GM21723 (cell line): ENCODE results near the gene CISH.
A peak's percentile ranks its signal among the peaks of the same experiment; 100 is the strongest.

ENCODE experiments used
- ATAC-seq: cut with Tn5 transposase; IDR thresholded peaks from one replicate; pipeline ENCODE4 v1.9.1; 2021; ENCODE audit warnings: mild to moderate bottlenecking, moderate library complexity; ENCODE audit not compliant: unreplicated experiment

CISH gene

DNA sequence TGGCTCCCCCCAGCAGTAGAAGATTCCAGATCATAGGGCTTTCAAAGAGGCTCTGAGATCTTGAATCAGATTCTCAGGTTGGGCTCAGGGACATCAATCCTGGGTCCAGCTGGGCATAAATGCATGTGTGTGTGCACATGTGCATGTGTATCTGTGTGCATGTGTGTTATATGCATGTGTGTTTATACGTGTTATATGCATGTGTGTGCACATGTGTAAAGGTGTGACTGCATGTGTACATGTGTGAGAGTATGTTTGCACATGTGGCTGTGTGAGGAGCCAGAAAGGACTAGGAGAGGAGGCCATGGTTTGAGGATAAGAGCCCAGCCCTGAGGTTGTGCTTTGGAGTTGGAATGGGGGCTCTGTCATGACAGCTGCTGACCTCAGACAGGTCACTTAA lies 3.6 kb upstream of the CISH start:
- ATAC-seq = no peak

DNA sequence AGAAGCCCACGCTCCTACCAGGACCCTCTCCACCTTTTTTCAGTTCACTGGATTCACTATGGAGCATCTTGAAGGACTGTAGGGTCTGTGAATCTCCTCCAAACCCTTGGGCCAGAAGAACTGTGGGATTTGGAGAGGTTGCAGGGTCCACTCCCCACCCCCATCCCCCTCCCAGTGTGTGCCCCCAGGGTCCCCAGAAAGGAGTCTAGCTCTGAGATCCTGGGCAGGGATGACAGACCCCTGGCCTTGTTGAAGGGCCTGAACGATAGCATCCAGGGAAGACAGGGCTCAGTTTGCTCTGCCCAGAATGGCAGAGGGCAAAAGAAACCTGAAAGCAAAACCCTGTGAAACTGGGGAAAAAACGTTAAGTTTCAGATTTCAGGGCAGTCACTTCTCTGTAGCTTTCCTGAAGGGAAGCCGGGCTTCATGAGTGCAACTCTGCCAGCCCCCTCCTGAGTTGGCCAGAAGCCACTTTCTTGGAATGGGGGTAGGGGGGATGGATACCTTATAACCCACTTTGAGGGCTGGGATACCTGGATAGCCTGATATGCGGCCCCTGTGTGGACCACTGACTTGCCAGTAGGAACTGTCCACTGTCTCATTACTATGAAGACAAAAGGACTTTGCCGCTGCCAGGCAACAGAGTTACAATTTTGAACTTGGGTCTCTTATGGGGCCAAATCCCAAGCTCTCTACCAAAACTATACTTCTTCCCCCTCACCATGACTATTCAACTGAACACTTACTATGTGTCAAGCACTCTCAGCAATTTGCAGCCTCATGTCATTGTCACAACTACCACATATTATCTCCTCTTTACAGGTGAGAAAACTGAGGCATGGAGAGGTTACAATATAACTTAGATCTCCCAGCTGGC lies 1.6 kb upstream of the CISH start:
- no peak for ATAC-seq

DNA sequence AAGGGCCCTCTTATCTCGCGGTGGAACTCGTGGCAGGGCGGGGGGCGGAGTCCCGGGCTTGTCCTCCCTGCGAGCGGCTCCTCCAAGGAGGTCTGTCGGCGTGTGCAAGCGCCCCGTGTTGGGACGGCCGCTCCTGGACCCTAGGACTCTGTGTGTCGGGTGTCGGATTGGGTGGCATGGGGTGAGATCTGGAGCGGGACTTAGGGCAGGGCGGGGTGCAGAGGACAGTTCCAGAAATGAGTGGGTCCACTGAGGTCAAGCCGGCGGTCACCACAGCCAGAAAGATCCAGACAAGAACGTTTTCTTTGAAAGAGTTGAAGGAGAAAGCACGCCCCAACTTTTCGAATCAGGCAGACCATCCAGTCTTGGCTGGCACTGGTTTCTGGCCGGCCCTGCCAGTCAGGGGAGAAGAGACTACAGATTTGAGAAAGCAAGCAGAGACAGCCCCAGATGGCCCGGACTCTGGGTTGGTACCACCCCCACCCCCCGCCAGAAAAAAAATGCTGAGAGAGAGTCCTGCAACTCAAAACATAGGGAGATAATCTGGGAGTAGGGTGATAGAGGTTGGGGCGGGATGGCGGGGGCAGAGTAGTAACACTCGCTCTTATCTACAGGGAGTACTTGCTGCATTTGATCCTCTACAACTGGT lies 784 bp upstream of the CISH start:
- ATAC-seq = peak; percentile 8

DNA sequence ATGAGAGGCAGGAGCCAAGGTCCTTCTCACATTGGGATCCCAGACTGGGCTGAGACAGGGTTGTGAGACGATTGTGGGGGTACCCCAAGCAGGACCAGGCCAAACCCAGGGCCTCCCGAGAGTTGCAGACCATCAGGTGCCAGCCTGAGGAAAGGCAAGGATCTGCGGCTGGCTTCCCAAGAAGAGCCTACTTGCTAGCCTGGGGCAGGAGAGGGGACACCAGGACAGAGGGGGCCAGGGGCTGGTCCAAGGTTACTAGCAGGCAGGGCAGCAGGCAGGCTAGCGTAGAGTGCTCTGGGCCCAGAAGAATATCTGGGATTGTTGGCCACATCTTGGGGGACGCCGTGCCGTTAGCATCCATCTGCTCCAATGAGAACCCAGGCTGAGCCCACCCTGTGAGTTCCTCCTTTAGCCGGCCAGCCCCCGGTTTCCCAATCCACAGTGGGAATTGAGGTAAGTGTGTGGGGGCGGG lies 546 bp downstream of the CISH start:
- no peak for ATAC-seq

DNA sequence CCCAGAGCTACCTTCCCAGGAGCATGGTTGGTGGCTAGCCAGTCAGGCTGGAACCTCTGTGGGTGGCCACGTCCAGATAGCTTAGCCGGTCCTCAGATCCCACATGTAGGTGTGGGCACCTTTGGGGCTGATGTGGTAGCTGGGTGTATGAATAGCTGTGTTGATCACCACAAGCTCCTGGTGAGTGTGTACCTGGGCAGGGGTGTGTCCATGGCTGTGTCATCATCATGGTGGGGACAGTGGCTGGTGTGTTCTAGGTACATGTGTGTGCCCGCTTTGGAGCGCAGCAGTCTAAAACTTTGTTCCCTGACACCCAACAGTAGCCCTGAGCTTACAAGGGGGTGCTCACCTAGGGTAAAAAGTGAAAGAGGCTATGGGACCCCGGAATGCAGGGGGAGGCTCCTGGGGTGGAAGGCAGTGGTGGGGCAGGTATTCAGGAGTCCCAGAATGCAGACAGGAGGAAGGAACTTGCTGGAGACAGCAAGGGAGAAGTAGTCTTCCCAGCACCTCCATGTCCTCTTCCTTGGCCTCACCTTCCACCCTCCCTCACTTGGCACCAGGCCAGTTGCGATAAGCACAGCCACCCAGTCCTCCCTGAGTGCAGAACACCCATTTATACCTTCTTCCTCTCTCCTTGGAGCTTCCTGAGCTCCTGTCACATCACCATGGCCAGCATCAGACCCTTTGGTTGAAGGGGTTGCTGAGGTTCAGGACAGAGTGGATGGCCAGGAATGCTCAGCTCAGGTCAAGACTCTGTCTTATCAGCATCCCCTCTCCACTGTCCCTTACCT lies 1.2 kb downstream of the CISH start:
- no peak for ATAC-seq

DNA sequence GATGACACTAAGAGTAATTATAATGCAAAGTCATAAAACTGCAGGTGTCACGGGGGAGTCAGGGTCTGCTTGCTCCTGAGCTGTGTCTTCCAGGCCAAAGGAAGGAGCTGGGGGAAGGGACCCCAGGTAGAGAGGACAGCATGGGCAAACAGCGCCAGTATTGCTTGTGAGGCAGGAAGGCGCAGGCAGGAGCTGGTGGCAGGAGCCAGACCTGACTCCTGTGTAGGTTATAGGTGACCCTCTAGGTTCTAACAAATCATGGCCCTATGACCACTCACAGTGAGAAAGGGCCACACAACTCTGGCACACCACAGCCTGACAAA lies 1.9 kb downstream of the CISH start:
- ATAC-seq = no peak

DNA sequence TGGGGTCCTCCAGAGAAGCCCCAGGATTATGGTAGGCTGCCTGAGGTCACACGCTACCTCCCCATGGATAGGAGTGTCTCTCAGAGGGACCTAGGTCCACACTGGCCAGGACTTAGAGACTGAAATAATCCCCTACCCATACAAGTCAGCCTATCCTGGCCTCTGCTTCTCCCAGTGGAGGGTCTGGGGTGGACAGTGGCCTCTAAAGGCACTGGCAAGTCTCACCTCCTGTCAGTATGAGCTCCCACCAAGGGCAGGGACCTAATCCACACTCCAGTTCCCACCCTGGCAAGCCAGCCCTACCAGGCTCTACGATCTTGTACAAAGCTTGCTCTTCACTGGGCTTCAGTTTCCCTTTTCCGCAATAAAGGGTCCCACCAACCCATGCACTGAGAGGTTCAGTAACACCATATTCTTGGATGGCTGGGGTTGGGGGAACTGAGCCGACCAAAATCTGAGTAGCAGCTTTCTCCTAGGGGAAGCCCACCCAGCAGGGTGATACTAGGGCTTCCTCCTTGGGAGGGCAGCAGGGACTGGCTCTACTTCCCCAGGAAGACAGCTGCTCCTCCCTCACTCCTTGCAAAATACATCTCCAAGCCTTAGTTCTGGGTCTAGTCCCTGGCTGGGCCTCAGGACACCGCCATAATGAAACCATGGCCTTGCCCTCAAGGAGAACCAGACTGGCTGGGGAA lies 2.4 kb downstream of the CISH start:
- ATAC-seq = no peak

DNA sequence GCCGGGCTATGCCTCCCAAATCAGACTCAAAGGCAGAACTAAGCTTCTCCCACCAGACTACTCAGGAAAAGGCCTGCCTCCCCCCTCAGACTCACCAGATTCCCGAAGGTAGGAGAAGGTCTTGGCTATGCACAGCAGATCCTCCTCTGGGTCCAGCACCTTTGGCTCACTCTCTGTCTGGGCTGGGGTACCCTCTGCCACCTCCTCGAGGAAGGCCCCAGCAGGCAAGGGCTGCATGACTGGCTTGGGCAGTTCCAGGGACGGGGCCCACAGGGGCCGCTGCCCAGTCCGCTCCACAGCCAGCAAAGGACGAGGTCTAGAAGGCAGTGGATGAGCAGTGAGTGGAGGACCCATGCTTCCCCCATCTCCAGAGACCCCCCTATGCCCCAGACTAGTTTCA lies 3.3 kb downstream of the CISH start:
- ATAC-seq = no peak

DNA sequence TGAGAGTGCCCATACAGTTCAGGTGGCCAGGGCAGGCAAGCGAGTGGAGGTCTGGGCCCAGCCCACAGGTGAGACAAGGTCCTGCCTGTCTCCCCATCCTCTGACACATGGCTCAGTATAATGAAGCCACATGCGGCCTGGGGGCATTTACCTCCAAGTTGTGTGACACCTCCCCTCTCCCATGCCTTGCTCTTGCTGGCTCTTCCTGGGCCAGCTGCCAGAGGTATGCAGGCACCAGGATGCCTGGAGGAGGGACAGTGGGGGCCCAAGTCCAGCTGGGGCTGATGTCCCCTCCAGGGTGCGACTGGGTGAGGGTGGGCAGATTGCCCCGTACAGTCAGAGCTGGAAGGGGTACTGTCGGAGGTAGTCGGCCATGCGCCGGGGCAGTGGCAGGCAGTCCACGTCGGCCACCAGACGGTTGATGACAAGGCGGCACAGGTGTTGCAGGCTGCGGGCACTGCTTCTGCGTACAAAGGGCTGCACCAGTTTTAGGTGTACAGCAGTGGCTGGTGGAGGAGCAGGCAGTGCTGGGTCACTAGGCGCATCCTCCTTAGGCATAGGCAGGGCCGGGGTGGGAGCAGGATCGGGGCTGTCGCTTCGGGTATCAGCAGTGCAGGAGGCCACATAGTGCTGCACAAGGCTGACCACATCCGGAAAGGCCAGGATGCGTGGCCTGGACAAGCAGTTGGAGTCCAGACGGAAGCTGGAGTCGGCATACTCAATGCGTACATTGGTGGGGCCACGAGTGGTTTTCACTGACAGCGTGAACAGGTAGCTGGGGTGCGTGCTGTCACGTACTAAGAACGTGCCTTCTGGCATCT lies 4.1 kb downstream of the CISH start:
- no peak for ATAC-seq

DNA sequence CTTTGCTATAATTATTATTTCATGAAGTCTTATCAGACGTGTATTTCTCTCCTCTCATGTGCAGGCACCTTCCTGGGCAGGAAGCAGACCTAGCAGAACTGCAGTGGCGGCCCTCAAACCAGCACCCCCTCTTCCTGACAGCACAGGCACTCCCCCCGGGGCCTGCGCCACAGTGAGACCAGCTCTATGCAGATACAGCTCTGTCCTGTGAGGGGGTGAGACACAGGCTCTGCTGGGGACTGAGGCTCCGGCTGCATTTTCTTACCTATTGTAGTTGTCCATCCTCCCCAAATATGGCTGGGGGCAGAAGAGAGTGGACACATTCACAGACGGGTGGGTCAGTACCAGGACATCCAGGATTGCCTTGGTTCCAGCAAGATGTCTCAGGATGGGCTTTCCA lies 5.0 kb downstream of the CISH start:
- ATAC-seq = no peak

DNA sequence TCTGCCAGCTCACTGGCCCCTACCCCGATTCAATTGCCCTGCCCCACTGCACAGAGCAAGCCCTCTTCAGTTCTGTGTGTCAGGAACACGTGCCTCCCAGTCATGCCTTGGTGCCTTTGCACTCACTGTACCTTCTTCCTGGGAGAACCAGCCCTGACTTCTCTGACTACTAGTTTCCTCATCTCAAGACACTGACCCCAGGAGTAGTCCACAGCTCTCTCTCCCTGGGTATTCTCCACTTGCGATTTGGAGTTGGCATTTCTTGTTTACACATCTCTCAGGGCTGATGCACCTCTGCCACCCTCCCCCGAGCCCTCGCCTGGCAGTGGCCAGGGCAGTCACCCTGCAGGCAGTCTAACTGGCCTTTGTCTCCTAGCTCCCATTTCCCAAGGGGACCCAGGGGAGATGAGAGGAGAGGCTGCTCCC lies 5.7 kb downstream of the CISH start:
- ATAC-seq = no peak

DNA sequence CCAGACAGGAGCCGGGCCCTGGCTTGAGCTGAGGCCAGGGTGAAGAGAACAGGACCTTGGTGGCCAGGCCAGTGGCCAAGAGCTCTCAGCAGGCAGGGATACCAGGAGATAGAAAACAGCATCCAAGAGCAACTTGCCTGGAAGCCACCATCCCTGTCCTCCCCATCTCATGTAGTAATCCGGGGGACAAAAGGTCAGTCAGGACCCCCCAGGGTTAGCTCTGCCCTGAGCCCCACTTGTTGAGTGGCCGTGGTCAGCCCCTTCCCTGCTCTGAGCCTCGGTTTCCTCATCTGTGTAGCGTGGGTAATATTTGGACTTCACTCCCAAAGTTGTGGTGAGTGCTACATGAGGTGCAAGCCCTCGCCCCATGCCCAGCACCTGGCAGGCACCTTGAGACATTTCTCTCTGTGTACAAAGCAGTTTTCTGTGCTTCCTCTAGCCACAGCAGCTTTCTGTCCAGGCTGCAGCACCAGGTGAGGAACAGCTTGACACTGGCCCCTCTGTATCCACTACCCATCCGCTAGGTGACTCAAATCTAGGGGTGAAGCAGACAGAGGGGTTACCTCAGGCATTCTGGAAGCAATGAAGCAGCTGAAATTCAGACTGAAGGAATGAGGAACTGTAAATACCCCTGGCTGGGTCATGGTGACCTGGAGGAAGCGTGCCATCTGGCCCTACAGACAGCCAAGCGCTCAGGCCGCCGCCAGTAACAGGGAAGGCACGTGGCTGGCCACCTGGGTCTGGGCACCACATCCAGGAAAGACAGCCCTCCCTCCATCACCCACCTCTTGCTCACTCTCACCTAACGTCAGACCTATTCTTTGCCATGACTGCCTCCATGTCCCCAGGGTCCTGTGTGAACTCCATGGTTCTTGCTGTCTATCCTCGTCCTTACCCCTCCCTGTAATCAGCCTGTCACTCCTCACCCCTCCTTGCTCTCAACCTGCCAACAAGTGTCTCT lies 6.7 kb downstream of the CISH start:
- no peak for ATAC-seq

DNA sequence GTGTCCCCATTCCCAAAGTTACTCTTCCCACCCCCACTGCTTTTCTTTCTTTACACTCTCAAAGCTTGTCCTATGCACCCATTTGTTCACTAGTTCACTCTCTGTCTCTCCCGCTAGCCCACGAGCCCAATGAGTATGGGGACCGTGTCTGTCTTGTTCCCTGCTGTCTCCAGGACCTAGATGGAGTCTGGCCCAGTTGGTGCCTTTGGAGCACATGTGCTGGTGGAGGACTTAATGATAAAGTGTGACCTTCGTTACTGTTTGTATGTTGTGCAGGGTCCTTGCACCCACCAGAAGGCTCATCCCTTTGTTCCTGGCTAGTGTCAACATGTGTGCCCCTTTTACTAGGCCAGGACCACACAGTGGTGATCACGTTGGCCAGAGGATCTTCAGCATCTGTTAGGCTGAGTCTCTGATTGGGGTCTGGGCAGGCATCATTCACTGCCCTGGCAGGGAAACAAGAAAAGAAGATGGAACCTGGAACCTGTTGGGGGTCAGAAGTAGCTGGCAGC lies 7.4 kb downstream of the CISH start:
- ATAC-seq = no peak

DNA sequence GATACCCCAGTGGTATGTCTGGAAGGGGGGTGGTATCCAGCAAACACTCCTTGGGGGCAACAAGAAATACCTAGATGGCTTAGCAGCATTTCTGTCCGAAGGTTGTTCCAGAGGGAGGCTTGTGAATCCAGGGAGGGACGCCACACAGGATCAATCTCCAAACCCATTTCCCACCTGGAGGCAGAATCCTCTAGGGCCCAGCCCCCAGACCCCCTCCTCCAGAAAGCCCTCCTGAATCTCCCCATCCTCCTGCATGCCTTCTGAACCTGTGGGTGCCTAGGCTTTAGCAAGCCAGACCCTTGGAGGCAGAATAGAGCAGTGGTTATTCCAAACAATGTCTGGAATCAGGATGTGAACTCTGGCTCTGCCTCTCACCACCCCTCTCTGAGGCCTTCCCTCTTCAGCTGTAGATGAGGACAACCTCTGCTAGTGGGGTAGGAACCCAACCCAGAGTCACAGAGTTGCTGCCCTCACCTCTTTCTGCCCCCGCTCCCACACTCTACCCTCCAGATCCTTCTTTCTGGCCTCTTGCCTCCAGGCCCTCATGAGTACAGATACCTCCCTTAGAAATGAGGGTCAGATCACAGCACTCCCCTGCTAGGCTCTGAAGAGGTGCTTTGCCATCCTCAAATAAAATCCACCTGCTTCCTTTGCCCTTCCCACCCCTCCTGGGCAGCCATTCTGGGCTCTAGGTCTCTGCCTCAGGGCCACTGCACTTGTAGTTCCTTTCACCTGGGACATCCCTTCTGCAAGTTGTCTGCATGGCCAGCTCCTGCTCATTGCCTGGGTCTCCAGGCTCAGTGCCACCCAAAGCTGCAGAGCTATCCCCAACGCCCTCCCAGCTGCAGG lies 8.1 kb downstream of the CISH start:
- no peak for ATAC-seq

DNA sequence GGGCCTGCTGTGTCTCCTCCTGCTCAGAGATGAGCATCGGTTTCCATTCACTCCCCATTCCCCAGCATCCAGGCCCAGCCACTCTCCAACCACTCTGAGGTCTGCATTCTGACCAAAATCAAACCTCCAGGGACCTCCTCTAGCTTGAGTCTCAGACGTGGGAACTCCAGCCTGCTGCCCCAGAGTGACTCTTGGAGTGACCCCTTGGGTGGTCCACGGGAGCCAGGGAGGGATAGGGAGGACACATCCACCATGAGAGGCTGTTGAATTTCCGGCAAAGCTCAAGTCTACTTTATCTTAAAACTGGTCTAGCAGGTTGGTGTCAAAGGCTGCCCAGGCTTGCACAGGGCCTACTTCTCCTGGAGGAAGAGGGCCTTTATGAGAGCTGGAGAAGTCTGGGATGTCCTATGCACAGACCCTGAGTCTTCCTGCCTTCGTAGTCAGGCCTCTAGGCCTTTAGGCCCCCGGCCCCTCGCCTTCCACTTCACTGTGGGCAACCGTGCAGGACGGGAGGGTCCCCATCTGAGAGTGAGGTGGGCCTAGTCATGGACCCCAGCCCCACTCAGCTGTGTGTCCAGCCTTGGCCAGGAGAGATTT lies 8.9 kb downstream of the CISH start:
- no peak for ATAC-seq

DNA sequence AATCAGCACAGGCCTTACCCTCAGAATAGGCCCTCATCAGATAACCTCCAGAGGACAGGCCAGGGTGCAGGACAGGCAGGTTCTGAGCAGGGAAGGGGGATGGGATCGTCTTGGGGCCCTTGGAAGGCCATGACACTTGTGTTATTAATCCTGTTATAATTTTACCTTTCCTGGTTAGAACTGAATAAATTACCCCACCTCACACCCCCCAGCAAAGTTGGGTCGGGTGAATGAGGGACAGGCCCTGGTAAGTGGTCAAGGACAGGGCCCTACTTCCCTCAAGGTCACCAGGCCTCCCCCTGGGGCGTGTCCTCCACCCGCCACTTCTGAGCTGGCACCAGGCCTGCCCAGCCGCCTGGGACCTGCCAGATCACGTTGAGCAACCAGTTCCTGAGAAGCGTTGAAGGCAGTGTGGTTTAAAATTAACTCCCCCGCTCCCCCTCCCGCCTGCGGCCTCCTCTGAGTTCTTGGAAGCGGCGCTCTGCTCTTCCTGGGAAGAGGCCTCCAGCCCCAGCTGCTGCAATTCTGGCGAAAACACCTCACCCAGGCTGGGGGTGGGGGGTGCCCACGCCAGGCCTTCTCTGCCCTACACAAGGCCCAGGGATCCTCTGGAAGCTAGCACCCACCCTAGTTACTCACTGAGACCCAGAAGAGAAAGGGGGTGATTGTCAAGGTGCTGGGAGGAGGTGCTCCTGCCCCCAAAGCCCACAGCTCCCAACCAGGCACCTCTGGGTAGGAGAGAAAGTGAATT lies 10.6 kb downstream of the CISH start:
- ATAC-seq = no peak
